ENCODE data around the gene CNTN4.

The CNTN4 gene

GRCh38 chr3:2244137-2244536 lies 145.5 kb downstream of the CNTN4 start:
- TF ChIP-seq CTCF (conservative IDR thresholded peaks at IDR 0.05; ENCODE audit: control insufficient read depth, insufficient read depth, low read depth, low read length): no peak
- no peak overlapping the region for H3K4me3 ChIP-seq (ENCODE audit: control insufficient read depth, low read depth, low read length)

GRCh38 chr3:2246873-2247648 lies 148.4 kb downstream of the CNTN4 start:
- DNase-seq (ENCODE audit: low read depth): no peak
- TF ChIP-seq CTCF (conservative IDR thresholded peaks at IDR 0.05; ENCODE audit: control insufficient read depth, insufficient read depth, low read depth, low read length): no peak
- no peak overlapping the region for H3K4me3 ChIP-seq (ENCODE audit: control insufficient read depth, low read depth, low read length)

More at GRCh38 chr3:2244137-2244536, 145.5 kb downstream of the CNTN4 start:
- no peak for DNase-seq (ENCODE audit: low read depth)

- DNase-seq (ENCODE audit: low read depth): no peak
- no peak overlapping the region for H3K4me3 ChIP-seq (ENCODE audit: control insufficient read depth, low read depth, low read length)
- TF ChIP-seq CTCF (conservative IDR thresholded peaks at IDR 0.05; ENCODE audit: control insufficient read depth, insufficient read depth, low read depth, low read length): no peak
Observed at GRCh38 chr3:2247831-2248230, 149.2 kb downstream of the CNTN4 start.

- no peak for TF ChIP-seq CTCF (conservative IDR thresholded peaks at IDR 0.05; ENCODE audit: control insufficient read depth, insufficient read depth, low read depth, low read length)
- H3K4me3 ChIP-seq (ENCODE audit: control insufficient read depth, low read depth, low read length): no peak overlapping the region
- DNase-seq (ENCODE audit: low read depth): no peak
Observed at GRCh38 chr3:2250783-2251182, 152.1 kb downstream of the CNTN4 start.

- DNase-seq (ENCODE audit: low read depth): no peak
- no peak for TF ChIP-seq CTCF (conservative IDR thresholded peaks at IDR 0.05; ENCODE audit: control insufficient read depth, insufficient read depth, low read depth, low read length)
- H3K4me3 ChIP-seq (ENCODE audit: control insufficient read depth, low read depth, low read length): no peak overlapping the region
Observed at GRCh38 chr3:2261747-2262146, 163.1 kb downstream of the CNTN4 start.

- no peak for TF ChIP-seq CTCF (conservative IDR thresholded peaks at IDR 0.05; ENCODE audit: control insufficient read depth, insufficient read depth, low read depth, low read length)
- DNase-seq (ENCODE audit: low read depth): no peak
- H3K4me3 ChIP-seq (ENCODE audit: control insufficient read depth, low read depth, low read length): no peak overlapping the region
Observed at GRCh38 chr3:2262204-2262603, 163.5 kb downstream of the CNTN4 start.
